Gastroesophageal sphincter (tissue), 3 donors: ENCODE measurements around the gene UST.

ENCODE experiments used
- EP300 ChIP-seq: sonication (generic); formaldehyde crosslinking; IDR thresholded peaks from one replicate; pipeline ENCODE4 v1.6.1; 2017; ENCODE audit warnings: antibody characterized with exemption, mild to moderate bottlenecking
- POLR2AphosphoS5 ChIP-seq: sonication (generic); formaldehyde crosslinking; IDR thresholded peaks from one replicate; pipeline ENCODE4 v1.6.1; 2017; ENCODE audit warnings: antibody characterized with exemption
- TF ChIP-seq, protein P1 (sequence below), 4 experiments: fragments of 200-600 bp in 2 of 4; fragments of 450-650 bp in 2 of 4; sonication (generic) in 1 of 4; IDR thresholded peaks; one replicate each; pipeline ENCODE4 v1.5.1; 2017 to 2019; ENCODE audit warnings: antibody characterized with exemption in 4 of 4, mild to moderate bottlenecking in 2 of 4, moderate library complexity in 2 of 4

DNA sequence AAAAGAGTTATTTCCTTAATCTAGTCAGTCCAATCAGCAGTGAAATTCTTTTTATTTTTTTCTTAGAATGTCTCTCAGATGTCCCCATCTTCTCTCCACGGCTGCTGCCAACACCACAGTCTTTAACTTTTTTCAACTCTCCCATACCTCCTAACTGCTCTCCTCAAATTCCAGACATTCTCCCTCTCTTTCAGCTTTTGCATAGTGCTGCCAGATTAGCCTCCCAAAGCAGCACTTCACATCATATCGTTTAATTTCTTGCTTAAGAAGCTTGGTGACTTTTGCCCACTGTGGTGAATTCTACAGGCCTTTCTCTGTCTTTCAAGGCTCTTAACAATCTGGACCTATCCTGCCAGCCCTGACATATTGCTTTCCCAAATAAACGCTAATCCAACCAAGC, 233.4 kb downstream of the UST start:
- no peak for TF ChIP-seq EP300
- no peak for TF ChIP-seq POLR2AphosphoS5
- TF ChIP-seq, protein P1, sequence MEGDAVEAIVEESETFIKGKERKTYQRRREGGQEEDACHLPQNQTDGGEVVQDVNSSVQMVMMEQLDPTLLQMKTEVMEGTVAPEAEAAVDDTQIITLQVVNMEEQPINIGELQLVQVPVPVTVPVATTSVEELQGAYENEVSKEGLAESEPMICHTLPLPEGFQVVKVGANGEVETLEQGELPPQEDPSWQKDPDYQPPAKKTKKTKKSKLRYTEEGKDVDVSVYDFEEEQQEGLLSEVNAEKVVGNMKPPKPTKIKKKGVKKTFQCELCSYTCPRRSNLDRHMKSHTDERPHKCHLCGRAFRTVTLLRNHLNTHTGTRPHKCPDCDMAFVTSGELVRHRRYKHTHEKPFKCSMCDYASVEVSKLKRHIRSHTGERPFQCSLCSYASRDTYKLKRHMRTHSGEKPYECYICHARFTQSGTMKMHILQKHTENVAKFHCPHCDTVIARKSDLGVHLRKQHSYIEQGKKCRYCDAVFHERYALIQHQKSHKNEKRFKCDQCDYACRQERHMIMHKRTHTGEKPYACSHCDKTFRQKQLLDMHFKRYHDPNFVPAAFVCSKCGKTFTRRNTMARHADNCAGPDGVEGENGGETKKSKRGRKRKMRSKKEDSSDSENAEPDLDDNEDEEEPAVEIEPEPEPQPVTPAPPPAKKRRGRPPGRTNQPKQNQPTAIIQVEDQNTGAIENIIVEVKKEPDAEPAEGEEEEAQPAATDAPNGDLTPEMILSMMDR (IDR thresholded peaks at IDR 0.05): no peak
